Mesenchymal stem cell (in vitro differentiated cells and primary cell): ENCODE results near the gene TTC27.

Experiments
- DNase-seq: peaks from one replicate; pipeline ENCODE4 v3.0.0-alpha.2; 2013
- H2AFZ ChIP-seq: one replicate; pipeline ENCODE4 v1.6.1; 2013; ENCODE audit warnings: low read depth, mild to moderate bottlenecking, control low read depth, inconsistent platforms, low read length, moderate library complexity
- H2AK5ac ChIP-seq: 2 replicates; pipeline ENCODE4 v1.6.1; 2013; ENCODE audit warnings: low read length, moderate library complexity, mild to moderate bottlenecking, inconsistent platforms; ENCODE audit not compliant: severe bottlenecking
- H2BK120ac ChIP-seq: one replicate; pipeline ENCODE4 v1.6.1; 2013; ENCODE audit warnings: low read depth, mild to moderate bottlenecking, inconsistent platforms, low read length, moderate library complexity
- H2BK12ac ChIP-seq, 2 experiments: one replicate each; pipeline ENCODE4 v1.6.1; 2013; ENCODE audit warnings: inconsistent platforms in 2 of 2, low read length in 2 of 2, mild to moderate bottlenecking in 2 of 2, moderate library complexity in 2 of 2, control low read depth in 1 of 2
- H2BK15ac ChIP-seq: one replicate; pipeline ENCODE4 v1.6.1; 2013; ENCODE audit warnings: mild to moderate bottlenecking, low read depth, inconsistent platforms; ENCODE audit not compliant: poor library complexity, severe bottlenecking
- H2BK5ac ChIP-seq: 2 replicates; pipeline ENCODE4 v1.6.1; 2013; ENCODE audit warnings: low read depth, mild to moderate bottlenecking, low read length, control low read depth, inconsistent platforms; ENCODE audit not compliant: poor library complexity, severe bottlenecking
- H3K14ac ChIP-seq, 2 experiments: one replicate each; pipeline ENCODE4 v1.6.1; 2013; ENCODE audit warnings: inconsistent platforms in 2 of 2, low read length in 2 of 2, control low read depth in 1 of 2, mild to moderate bottlenecking in 1 of 2, moderate library complexity in 1 of 2
- H3K18ac ChIP-seq, 2 experiments: one replicate each; pipeline ENCODE4 v1.6.1; 2013; ENCODE audit warnings: inconsistent platforms in 2 of 2, low read length in 2 of 2, control low read depth in 1 of 2, low read depth in 1 of 2, mild to moderate bottlenecking in 1 of 2
- H3K23ac ChIP-seq, 2 experiments: one replicate each; pipeline ENCODE4 v1.6.1; 2013; ENCODE audit warnings: inconsistent platforms in 2 of 2, low read length in 2 of 2, mild to moderate bottlenecking in 2 of 2, moderate library complexity in 2 of 2, control low read depth in 1 of 2
- H3K27ac ChIP-seq: 2 replicates; pipeline ENCODE4 v1.5.1; 2013; ENCODE audit warnings: mild to moderate bottlenecking, moderate library complexity, low read length, control low read depth, inconsistent platforms; ENCODE audit not compliant: poor library complexity, severe bottlenecking
- H3K27me3 ChIP-seq, 2 experiments: 2 replicates each; pipeline versions ENCODE4 v1.6.1 to v1.7.0; 2013; ENCODE audit warnings: low read length in 2 of 2, mild to moderate bottlenecking in 2 of 2, moderate library complexity in 2 of 2, control low read depth in 1 of 2, inconsistent platforms in 1 of 2; ENCODE audit not compliant: control insufficient read depth in 1 of 2, insufficient read depth in 1 of 2
- H3K36me3 ChIP-seq, 2 experiments: 2 replicates each; pipeline versions ENCODE4 v1.6.1 to v1.7.0; 2013; ENCODE audit warnings: low read length in 2 of 2, control low read depth in 1 of 2, inconsistent platforms in 1 of 2, low read depth in 1 of 2, mild to moderate bottlenecking in 1 of 2; ENCODE audit not compliant: insufficient read depth in 2 of 2, control insufficient read depth in 1 of 2
- H3K4ac ChIP-seq, 2 experiments: one replicate each; pipeline ENCODE4 v1.6.1; 2013; ENCODE audit warnings: inconsistent platforms in 2 of 2, low read length in 2 of 2, mild to moderate bottlenecking in 2 of 2, moderate library complexity in 2 of 2, control low read depth in 1 of 2, low read depth in 1 of 2
- H3K4me1 ChIP-seq: 2 replicates; pipeline ENCODE4 v1.6.1; 2013; ENCODE audit warnings: low read depth, low read length, control low read depth; ENCODE audit not compliant: control insufficient read depth, insufficient read depth
- H3K4me2 ChIP-seq: 2 replicates; pipeline ENCODE4 v1.6.1; 2013; ENCODE audit warnings: low read length, mild to moderate bottlenecking, inconsistent platforms; ENCODE audit not compliant: poor library complexity, severe bottlenecking
- H3K4me3 ChIP-seq, 2 experiments: 2 replicates each; pipeline versions ENCODE4 v1.5.1 to v1.7.0; 2013; ENCODE audit warnings: low read length in 2 of 2, mild to moderate bottlenecking in 2 of 2, control low read depth in 1 of 2, low read depth in 1 of 2; ENCODE audit not compliant: insufficient read depth in 1 of 2
- H3K79me1 ChIP-seq: replicated peaks from 2 replicates; pipeline ENCODE4 v1.6.1; 2013; ENCODE audit warnings: mild to moderate bottlenecking, control low read depth, low read length, inconsistent platforms; ENCODE audit not compliant: poor library complexity, severe bottlenecking
- H3K9ac ChIP-seq: 2 replicates; pipeline ENCODE4 v1.7.0; 2013; ENCODE audit warnings: mild to moderate bottlenecking, low read length, moderate library complexity
- H3K9me3 ChIP-seq: 2 replicates; pipeline ENCODE4 v1.7.0; 2013; ENCODE audit warnings: mild to moderate bottlenecking, low read length; ENCODE audit not compliant: control insufficient read depth
- H4K8ac ChIP-seq: one replicate; pipeline ENCODE4 v1.6.1; 2013; ENCODE audit warnings: inconsistent platforms, mild to moderate bottlenecking, low read length, moderate library complexity
- H4K91ac ChIP-seq: one replicate; pipeline ENCODE4 v1.6.1; 2013; ENCODE audit warnings: mild to moderate bottlenecking, low read length, inconsistent platforms
- WGBS: methylation state at CpG from one replicate; pipeline ENCODE4 v1.1.7; 2013; ENCODE audit warnings: mixed read lengths; 5-methylcytosine and 5-hydroxymethylcytosine counted together

The TTC27 gene

GRCh38 chr2:32849456-32850194 lies 221.8 kb downstream of the TTC27 start:
- no peak overlapping the region for H3K18ac ChIP-seq
- H3K4ac ChIP-seq, result no peak overlapping the region
- H3K23ac ChIP-seq, result no peak overlapping the region
- no peak overlapping the region for H3K27ac ChIP-seq
- H3K4me3 ChIP-seq, result no peak overlapping the region
- H2BK5ac ChIP-seq, result no peak overlapping the region
- peaks cover 3% of the 10 kb centered on the region for H3K4me1 ChIP-seq
- 90% methylated on average over 4 of the region's 5 CpGs for WGBS
- H2BK120ac ChIP-seq, result no peak overlapping the region
- no peaks in the 10 kb centered on the region for H3K79me1 ChIP-seq
- no peak overlapping the region for H4K8ac ChIP-seq
- no peaks in the 10 kb centered on the region for H3K36me3 ChIP-seq
- no peak overlapping the region for H3K9ac ChIP-seq
- H3K4me2 ChIP-seq, result no peak overlapping the region
- H3K9me3 ChIP-seq, result no peaks in the 10 kb centered on the region
- no peak for DNase-seq
- no peak overlapping the region for H2AK5ac ChIP-seq
- no peak overlapping the region for H2BK12ac ChIP-seq
- peaks cover 0 to 26% of the 10 kb centered on the region in 2 experiments for H3K27me3 ChIP-seq
- H2BK15ac ChIP-seq, result no peak overlapping the region
- H2AFZ ChIP-seq, result no peak overlapping the region
- H3K14ac ChIP-seq, result no peak overlapping the region
- H4K91ac ChIP-seq, result no peak overlapping the region

GRCh38 chr2:32851777-32852439 lies 224.1 kb downstream of the TTC27 start:
- Histone ChIP-seq H4K91ac (no peak overlapping the region), H2BK120ac (no peak overlapping the region), H3K27ac (no peak overlapping the region), H3K4me3 (no peak overlapping the region), H3K4me1 (peaks cover 3% of the 10 kb centered on the region), H3K23ac (no peak overlapping the region), H3K36me3 (no peaks in the 10 kb centered on the region), H3K9ac (no peak overlapping the region), H2AK5ac (no peak overlapping the region), H3K18ac (no peak overlapping the region), H3K4me2 (no peak overlapping the region), H3K14ac (no peak overlapping the region), H3K9me3 (no peaks in the 10 kb centered on the region), H2BK15ac (no peak overlapping the region), H3K4ac (no peak overlapping the region), H3K79me1 (no peaks in the 10 kb centered on the region), H2BK5ac (no peak overlapping the region), H3K27me3 (peaks cover 0 to 42% of the 10 kb centered on the region in 2 experiments), H2BK12ac (no peak overlapping the region), H2AFZ (no peak overlapping the region), H4K8ac (no peak overlapping the region)
- 60% methylated on average over 2 of the region's 4 CpGs for WGBS
- DNase-seq, result no peak

- no peak overlapping the region for H3K9ac ChIP-seq
- H2AFZ ChIP-seq, result no peak overlapping the region
- WGBS, result 92% methylated on average over 4 of the region's 5 CpGs
- H3K27ac ChIP-seq, result no peak overlapping the region
- H2AK5ac ChIP-seq, result no peak overlapping the region
- H3K27me3 ChIP-seq, result peaks cover 0 to 49% of the 10 kb centered on the region in 2 experiments
- no peaks in the 10 kb centered on the region for H3K79me1 ChIP-seq
- no peak overlapping the region for H3K4me3 ChIP-seq
- H2BK5ac ChIP-seq, result no peak overlapping the region
- no peak overlapping the region for H3K14ac ChIP-seq
- H4K8ac ChIP-seq, result no peak overlapping the region
- no peaks in the 10 kb centered on the region for H3K9me3 ChIP-seq
- no peak overlapping the region for H2BK120ac ChIP-seq
- H2BK15ac ChIP-seq, result no peak overlapping the region
- H3K4ac ChIP-seq, result peak overlapping the region; percentile 11 to 28
- no peak overlapping the region for H3K23ac ChIP-seq
- peak overlapping the region; percentile 10 to 52 for H2BK12ac ChIP-seq
- H4K91ac ChIP-seq, result peak overlapping the region; percentile 32
- H3K4me2 ChIP-seq, result no peak overlapping the region
- H3K36me3 ChIP-seq, result no peaks in the 10 kb centered on the region
- H3K18ac ChIP-seq, result peak overlapping the region; percentile 12 to 34
- peaks cover 3% of the 10 kb centered on the region for H3K4me1 ChIP-seq
- no peak for DNase-seq
These were observed 225.0 kb downstream of the TTC27 start for GRCh38 chr2:32852856-32853255.

- H3K27me3 ChIP-seq, result peaks cover 0 to 64% of the 10 kb centered on the region in 2 experiments
- no peak overlapping the region for H3K27ac ChIP-seq
- no peak overlapping the region for H2AFZ ChIP-seq
- H2BK12ac ChIP-seq, result no peak overlapping the region
- H4K8ac ChIP-seq, result no peak overlapping the region
- H4K91ac ChIP-seq, result no peak overlapping the region
- 93% methylated on average over 3 of the region's 3 CpGs for WGBS
- H2BK5ac ChIP-seq, result no peak overlapping the region
- no peak overlapping the region for H3K23ac ChIP-seq
- H3K4ac ChIP-seq, result no peak overlapping the region
- no peak overlapping the region for H3K4me3 ChIP-seq
- H3K79me1 ChIP-seq, result no peaks in the 10 kb centered on the region
- H3K9me3 ChIP-seq, result no peaks in the 10 kb centered on the region
- no peaks in the 10 kb centered on the region for H3K36me3 ChIP-seq
- no peak overlapping the region for H3K18ac ChIP-seq
- H3K4me2 ChIP-seq, result no peak overlapping the region
- H2BK120ac ChIP-seq, result no peak overlapping the region
- H3K9ac ChIP-seq, result no peak overlapping the region
- H3K4me1 ChIP-seq, result peaks cover 3% of the 10 kb centered on the region
- no peak overlapping the region for H2BK15ac ChIP-seq
- H2AK5ac ChIP-seq, result no peak overlapping the region
- no peak for DNase-seq
- H3K14ac ChIP-seq, result no peak overlapping the region
These were observed 229.0 kb downstream of the TTC27 start for GRCh38 chr2:32856891-32857290.
